ENCODE data around the gene VWCE.
A peak's percentile ranks its signal among the peaks of the same experiment; 100 is the strongest.

VWCE gene

DNA sequence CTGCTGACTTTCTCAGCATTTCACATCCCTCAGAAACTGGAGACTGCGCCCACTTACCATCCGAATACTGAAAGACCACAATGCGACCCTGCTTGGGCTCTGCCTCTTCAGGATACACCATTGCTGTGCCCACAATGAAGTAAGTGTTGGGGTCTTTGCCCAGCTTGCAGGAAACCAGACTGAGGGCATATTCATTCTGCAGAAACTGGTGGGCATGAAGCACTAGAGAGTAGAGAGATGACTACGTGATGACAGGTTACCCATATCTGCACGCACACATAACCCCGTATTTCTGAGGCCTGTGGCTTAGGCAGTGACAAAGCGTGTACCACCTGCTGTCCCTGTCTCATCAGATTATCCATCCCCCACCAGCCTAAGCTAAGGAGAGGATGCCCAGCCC is 14.6 kb upstream of the VWCE start:
- ATAC-seq (replicated peaks; ENCODE audit: extremely low read depth, poor library complexity, severe bottlenecking): no peak
- Mint-ChIP-seq H3K9me3 (no peaks in the 10 kb centered on the region), H3K27ac (ENCODE audit: low read depth) (no peak overlapping the region)

GRCh38 chr11:61309141-61309540 is 14.0 kb upstream of the VWCE start:
- Mint-ChIP-seq H3K27me3 (no peaks in the 10 kb centered on the region), H3K4me1 (no peaks in the 10 kb centered on the region), H3K27ac (ENCODE audit: low read depth) (no peak overlapping the region), H3K9me3 (no peaks in the 10 kb centered on the region), H3K4me3 (no peak overlapping the region), H3K36me3 (ENCODE audit: insufficient read depth) (peaks cover 42% of the 10 kb centered on the region)
- no peak for ATAC-seq (replicated peaks; ENCODE audit: extremely low read depth, poor library complexity, severe bottlenecking)
- DNase-seq (ENCODE audit: low spot score in 2 of 2): no peak

More for the DNA sequence above, 14.6 kb upstream of the VWCE start:
- H3K4me3 Mint-ChIP-seq: no peak overlapping the region
- no peaks in the 10 kb centered on the region for H3K4me1 Mint-ChIP-seq
- no peak for DNase-seq (ENCODE audit: low spot score in 2 of 2)
- peaks cover 41% of the 10 kb centered on the region for H3K36me3 Mint-ChIP-seq (ENCODE audit: insufficient read depth)
- H3K27me3 Mint-ChIP-seq: no peaks in the 10 kb centered on the region

GRCh38 chr11:61307354-61307753 is 12.2 kb upstream of the VWCE start:
- Mint-ChIP-seq H3K36me3 (ENCODE audit: insufficient read depth) (peaks cover 38% of the 10 kb centered on the region), H3K27me3 (no peaks in the 10 kb centered on the region), H3K9me3 (no peaks in the 10 kb centered on the region), H3K4me3 (no peak overlapping the region), H3K4me1 (no peaks in the 10 kb centered on the region), H3K27ac (ENCODE audit: low read depth) (no peak overlapping the region)
- DNase-seq (ENCODE audit: low spot score in 2 of 2) (no peak), ATAC-seq (replicated peaks; ENCODE audit: extremely low read depth, poor library complexity, severe bottlenecking) (no peak)

DNA sequence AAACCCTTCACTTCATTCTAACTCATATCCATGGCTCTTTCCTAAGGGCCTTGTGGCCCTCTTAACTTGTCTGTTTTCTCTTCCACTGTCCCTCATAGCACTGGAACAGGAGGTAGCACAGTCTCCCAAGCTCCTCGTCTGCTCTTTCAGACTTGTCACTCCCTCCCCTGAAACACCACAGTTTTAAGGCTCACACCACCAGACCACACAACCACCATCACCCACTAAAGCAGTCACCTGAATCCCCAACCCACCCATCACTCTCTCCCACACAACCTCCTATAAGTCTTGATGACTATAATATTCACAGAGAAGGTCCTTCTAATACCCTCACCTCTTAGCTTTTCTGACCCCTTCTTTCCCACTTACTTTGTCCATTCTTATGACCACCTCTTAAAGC is 11.1 kb upstream of the VWCE start:
- no peak for DNase-seq (ENCODE audit: low spot score in 2 of 2)
- Mint-ChIP-seq H3K4me1 (no peaks in the 10 kb centered on the region), H3K36me3 (ENCODE audit: insufficient read depth) (peaks cover 42% of the 10 kb centered on the region), H3K27ac (ENCODE audit: low read depth) (no peak overlapping the region), H3K4me3 (no peak overlapping the region), H3K9me3 (no peaks in the 10 kb centered on the region), H3K27me3 (no peaks in the 10 kb centered on the region)
- no peak for ATAC-seq (replicated peaks; ENCODE audit: extremely low read depth, poor library complexity, severe bottlenecking)

DNA sequence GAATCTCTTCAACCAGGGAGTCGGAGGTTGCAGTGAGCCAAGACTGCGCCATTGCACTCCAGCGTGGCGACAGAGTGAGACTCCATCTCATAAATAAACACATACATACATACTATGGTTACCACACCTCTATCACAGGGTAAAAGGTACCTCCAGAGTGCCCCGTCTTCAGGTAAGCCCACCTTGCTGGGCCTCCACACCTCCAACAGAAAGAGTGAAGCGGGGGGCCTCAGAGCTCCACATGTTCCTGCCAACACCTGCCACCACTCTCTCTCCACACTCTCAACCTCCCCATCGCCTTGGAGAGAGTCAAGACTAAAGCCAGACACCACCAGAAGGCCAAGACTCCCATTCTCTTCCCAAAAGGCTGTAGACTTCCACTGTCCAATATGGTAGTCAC is 10.3 kb upstream of the VWCE start:
- ATAC-seq (replicated peaks; ENCODE audit: extremely low read depth, poor library complexity, severe bottlenecking) (no peak), DNase-seq (ENCODE audit: low spot score in 2 of 2) (no peak)
- H3K9me3 Mint-ChIP-seq: no peaks in the 10 kb centered on the region
- peaks cover 41% of the 10 kb centered on the region for H3K36me3 Mint-ChIP-seq (ENCODE audit: insufficient read depth)
- no peaks in the 10 kb centered on the region for H3K27me3 Mint-ChIP-seq
- H3K4me3 Mint-ChIP-seq: no peak overlapping the region
- no peak overlapping the region for H3K27ac Mint-ChIP-seq (ENCODE audit: low read depth)
- H3K4me1 Mint-ChIP-seq: no peaks in the 10 kb centered on the region

- no peak overlapping the region for H3K4me3 Mint-ChIP-seq
- H3K36me3 Mint-ChIP-seq (ENCODE audit: insufficient read depth): peaks cover 45% of the 10 kb centered on the region
- H3K27ac Mint-ChIP-seq (ENCODE audit: low read depth): no peak overlapping the region
- DNase-seq (ENCODE audit: low spot score in 2 of 2): no peak
- ATAC-seq (replicated peaks; ENCODE audit: extremely low read depth, poor library complexity, severe bottlenecking): no peak
- no peaks in the 10 kb centered on the region for H3K27me3 Mint-ChIP-seq
- no peaks in the 10 kb centered on the region for H3K9me3 Mint-ChIP-seq
- peaks cover 4% of the 10 kb centered on the region for H3K4me1 Mint-ChIP-seq
These were observed 8.6 kb upstream of the VWCE start for GRCh38 chr11:61303725-61304124.

DNA sequence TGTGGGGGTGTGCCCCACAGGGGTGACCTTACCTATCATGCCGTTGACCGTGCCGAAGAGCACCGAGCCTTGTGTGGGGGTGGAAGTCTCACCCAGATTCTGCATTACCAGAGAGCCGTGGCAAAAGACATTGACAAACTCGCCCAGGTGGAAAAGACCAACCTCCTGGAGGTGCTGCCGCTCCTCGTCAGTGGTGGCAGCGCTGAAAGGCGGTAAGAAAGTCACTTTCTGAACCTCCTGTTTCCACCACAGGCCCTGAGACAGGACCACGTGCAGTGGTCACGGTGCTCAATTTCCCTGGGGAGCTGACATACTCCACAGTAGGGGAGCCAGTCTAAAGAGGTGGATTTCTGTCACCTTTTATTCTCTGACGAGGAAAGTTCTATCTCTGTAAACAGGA is 7.4 kb upstream of the VWCE start:
- DNase-seq (ENCODE audit: low spot score in 2 of 2) (no peak), ATAC-seq (replicated peaks; ENCODE audit: extremely low read depth, poor library complexity, severe bottlenecking) (no peak)
- H3K36me3 Mint-ChIP-seq (ENCODE audit: insufficient read depth): peaks cover 46% of the 10 kb centered on the region
- no peak overlapping the region for H3K4me3 Mint-ChIP-seq
- peaks cover 15% of the 10 kb centered on the region for H3K4me1 Mint-ChIP-seq
- no peak overlapping the region for H3K27ac Mint-ChIP-seq (ENCODE audit: low read depth)
- no peaks in the 10 kb centered on the region for H3K9me3 Mint-ChIP-seq
- H3K27me3 Mint-ChIP-seq: no peaks in the 10 kb centered on the region

DNA sequence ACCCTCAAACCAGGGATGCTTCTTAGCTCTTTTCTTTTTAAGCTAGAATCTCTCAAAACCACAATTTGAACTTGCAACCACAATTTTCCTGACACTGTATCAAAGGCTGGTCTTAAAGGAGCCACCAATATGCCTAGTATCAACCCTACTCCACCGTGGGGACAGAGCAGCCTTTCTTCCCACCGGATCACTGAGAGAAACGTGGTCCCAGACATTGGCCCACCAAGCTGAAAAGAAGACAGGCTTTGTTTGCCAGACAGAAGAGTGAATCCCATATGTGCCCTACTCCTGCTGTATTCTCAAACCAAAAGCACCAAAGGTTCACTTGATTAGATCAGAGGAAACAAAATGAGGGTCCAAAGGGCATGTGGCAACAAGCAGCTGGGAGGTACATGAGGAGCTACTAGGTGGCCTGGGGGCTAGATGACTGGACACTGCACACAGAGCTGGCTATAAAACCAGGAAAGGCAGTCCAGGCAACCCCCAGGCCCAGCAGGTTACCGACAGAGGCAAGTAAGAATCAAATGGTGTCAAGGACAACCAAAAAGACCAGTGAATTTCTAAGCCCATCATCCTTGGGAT is 3.6 kb upstream of the VWCE start:
- Mint-ChIP-seq H3K4me3 (no peak overlapping the region), H3K27ac (ENCODE audit: low read depth) (peak overlapping the region; percentile 12), H3K36me3 (ENCODE audit: insufficient read depth) (peaks cover 33% of the 10 kb centered on the region), H3K9me3 (no peaks in the 10 kb centered on the region), H3K27me3 (peaks cover 6% of the 10 kb centered on the region), H3K4me1 (peaks cover 30% of the 10 kb centered on the region)
- ATAC-seq (replicated peaks; ENCODE audit: extremely low read depth, poor library complexity, severe bottlenecking): no peak
- DNase-seq (ENCODE audit: low spot score in 2 of 2): no peak

GRCh38 chr11:61297746-61298145 is 2.6 kb upstream of the VWCE start:
- Mint-ChIP-seq H3K4me1 (peaks cover 36% of the 10 kb centered on the region), H3K27me3 (peaks cover 16% of the 10 kb centered on the region), H3K9me3 (no peaks in the 10 kb centered on the region), H3K27ac (ENCODE audit: low read depth) (no peak overlapping the region), H3K36me3 (ENCODE audit: insufficient read depth) (peaks cover 27% of the 10 kb centered on the region), H3K4me3 (no peak overlapping the region)
- ATAC-seq (replicated peaks; ENCODE audit: extremely low read depth, poor library complexity, severe bottlenecking) (no peak), DNase-seq (ENCODE audit: low spot score in 2 of 2) (no peak)

GRCh38 chr11:61297341-61297740 is 2.2 kb upstream of the VWCE start:
- Mint-ChIP-seq H3K9me3 (no peaks in the 10 kb centered on the region), H3K4me3 (peak overlapping the region; percentile 23), H3K4me1 (peaks cover 36% of the 10 kb centered on the region), H3K27ac (ENCODE audit: low read depth) (no peak overlapping the region), H3K36me3 (ENCODE audit: insufficient read depth) (peaks cover 23% of the 10 kb centered on the region), H3K27me3 (peaks cover 20% of the 10 kb centered on the region)
- no peak for DNase-seq (ENCODE audit: low spot score in 2 of 2)
- ATAC-seq (replicated peaks; ENCODE audit: extremely low read depth, poor library complexity, severe bottlenecking): no peak

DNA sequence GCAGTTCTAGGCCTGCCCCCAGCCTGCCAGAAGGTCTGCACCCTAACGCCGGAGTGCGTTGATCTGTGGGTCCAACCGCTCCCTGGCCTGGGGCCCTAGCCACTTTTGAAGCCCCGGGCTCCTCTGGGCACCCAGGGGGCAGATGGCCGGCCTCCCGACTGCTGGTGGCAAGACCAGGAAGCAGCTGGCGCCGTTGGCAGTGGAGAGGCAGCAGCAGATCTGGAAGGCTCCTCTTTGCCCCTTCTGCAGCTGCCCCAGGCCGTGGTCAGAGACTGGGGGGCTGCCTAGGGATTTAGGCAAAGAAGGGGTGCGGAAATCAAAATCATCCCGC is 445 bp upstream of the VWCE start:
- Mint-ChIP-seq H3K4me3 (peak overlapping the region; percentile 73), H3K36me3 (ENCODE audit: insufficient read depth) (peaks cover 10% of the 10 kb centered on the region), H3K27me3 (peaks cover 27% of the 10 kb centered on the region), H3K27ac (ENCODE audit: low read depth) (no peak overlapping the region), H3K4me1 (peaks cover 36% of the 10 kb centered on the region), H3K9me3 (no peaks in the 10 kb centered on the region)
- DNase-seq (ENCODE audit: low spot score in 2 of 2): no peak
- no peak for ATAC-seq (replicated peaks; ENCODE audit: extremely low read depth, poor library complexity, severe bottlenecking)

- Mint-ChIP-seq H3K4me1 (peaks cover 35% of the 10 kb centered on the region), H3K27me3 (peaks cover 27% of the 10 kb centered on the region), H3K27ac (ENCODE audit: low read depth) (no peak overlapping the region)
These were observed 1.0 kb downstream of the VWCE start for GRCh38 chr11:61293867-61294716.

DNA sequence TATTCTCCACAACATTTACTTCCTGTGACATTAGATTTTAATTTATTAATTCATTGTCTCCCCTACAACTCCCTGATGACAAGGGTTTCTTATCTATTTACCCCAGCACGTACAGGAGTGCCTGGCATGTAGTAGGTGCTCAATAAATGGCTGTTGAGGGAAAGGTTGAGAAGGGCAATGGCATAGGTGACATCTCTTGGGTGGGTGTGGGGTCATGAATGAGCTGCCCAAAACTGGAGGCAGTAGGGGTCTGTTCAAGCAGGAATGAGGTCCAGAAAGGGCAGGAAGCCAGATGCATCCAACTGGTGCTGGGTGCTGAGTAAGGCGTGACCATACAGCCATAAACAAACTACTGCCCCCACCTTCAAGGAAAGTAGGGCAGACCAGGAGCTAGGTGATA is 2.8 kb downstream of the VWCE start:
- Mint-ChIP-seq H3K4me1 (peaks cover 19% of the 10 kb centered on the region), H3K36me3 (ENCODE audit: insufficient read depth) (peaks cover 3% of the 10 kb centered on the region), H3K27ac (ENCODE audit: low read depth) (no peak overlapping the region), H3K9me3 (no peaks in the 10 kb centered on the region), H3K4me3 (peak overlapping the region; percentile 73), H3K27me3 (peaks cover 29% of the 10 kb centered on the region)
- DNase-seq (ENCODE audit: low spot score in 2 of 2) (no peak), ATAC-seq (replicated peaks; ENCODE audit: extremely low read depth, poor library complexity, severe bottlenecking) (no peak)

More at GRCh38 chr11:61293867-61294716, 1.0 kb downstream of the VWCE start:
- ATAC-seq (replicated peaks; ENCODE audit: extremely low read depth, poor library complexity, severe bottlenecking): peak; percentile 29
- no peaks in the 10 kb centered on the region for H3K9me3 Mint-ChIP-seq
- peaks cover 5% of the 10 kb centered on the region for H3K36me3 Mint-ChIP-seq (ENCODE audit: insufficient read depth)
- no peak for DNase-seq (ENCODE audit: low spot score in 2 of 2)
- peak overlapping the region; percentile 73 for H3K4me3 Mint-ChIP-seq

Measured in central memory CD8-positive, alpha-beta T cell (primary cell).